ENCODE measurements around the gene OR4D2. TPM values are rescaled to one million over a fixed set of nuclear protein-coding genes. Genes with fewer than 3 reads are reported as not detected.
A peak's percentile ranks its signal among the peaks of the same experiment; 100 is the strongest.

The OR4D2 gene
- total and polyA plus RNA-seq, 2 of the 13 experiments (the other 11 are each of a cell fraction or from before 2014, with no cell fraction given), result not detected

GRCh38 chr17:58120195-58120822, 46.5 kb upstream of the OR4D2 start (continued):
- TF ChIP-seq ZNF770 (CRISPR knock-in tag; IDR thresholded peaks at IDR 0.05), result no peak
- no peak; the same call in 1 of the 2 replicates for TF ChIP-seq ZNF772 (CRISPR knock-in tag; IDR thresholded peaks at IDR 0.05)
- no peak for TF ChIP-seq CEBPZ (IDR thresholded peaks at IDR 0.05; ENCODE audit: low read length)
- TF ChIP-seq KAT7 (CRISPR knock-in tag; IDR thresholded peaks at IDR 0.05; ENCODE audit: borderline replicate concordance), result no peak
- TF ChIP-seq ZFY (CRISPR knock-in tag; IDR thresholded peaks at IDR 0.05), result no peak
- TF ChIP-seq CEBPG (CRISPR knock-in tag; IDR thresholded peaks at IDR 0.05), result no peak
- TF ChIP-seq SYNCRIP (IDR thresholded peaks at IDR 0.05; ENCODE audit: insufficient read depth, low read depth, low read length), result no peak
- TF ChIP-seq HMGXB4 (CRISPR knock-in tag; IDR thresholded peaks at IDR 0.05; ENCODE audit: borderline replicate concordance in 1 of 2, low read depth in 1 of 2), result no peak
- TF ChIP-seq CTCF (CRISPR knock-in tag; IDR thresholded peaks at IDR 0.05), result no peak
- no peak for TF ChIP-seq SRSF1 (optimal IDR thresholded peaks at IDR 0.05; ENCODE audit: low read depth, low read length)
- TF ChIP-seq ZNF562 (CRISPR knock-in tag; IDR thresholded peaks at IDR 0.05; ENCODE audit: borderline replicate concordance), result no peak
- peak; percentile 95 for TF ChIP-seq ZFP36L2 (CRISPR knock-in tag; IDR thresholded peaks at IDR 0.05)
- TF ChIP-seq TMF1 (CRISPR knock-in tag; IDR thresholded peaks at IDR 0.05; ENCODE audit: low read depth), result 0 out of 2 replicates have a peak, but pooled peaks have one; percentile 43
- no peak for TF ChIP-seq FUBP1 (CRISPR knock-in tag; IDR thresholded peaks at IDR 0.05; ENCODE audit: borderline replicate concordance)
- TF ChIP-seq STAT5B (CRISPR knock-in tag; IDR thresholded peaks at IDR 0.05), result 0 out of 2 replicates have a peak, but pooled peaks have one; percentile 88
- TF ChIP-seq NR0B2 (CRISPR knock-in tag; IDR thresholded peaks at IDR 0.05), result no peak
- no peak; the same call in 1 of the 2 replicates for TF ChIP-seq ZNF614 (CRISPR knock-in tag; IDR thresholded peaks at IDR 0.05; ENCODE audit: borderline replicate concordance)

All from HepG2 (cell line).